ENCODE data around the gene PHF20. TPM values are rescaled to one million over a fixed set of nuclear protein-coding genes. Genes with fewer than 3 reads are reported as not detected.

The PHF20 gene
- total and polyA plus RNA-seq, 2 of the 13 experiments (the other 11 are each of a cell fraction or from before 2014, with no cell fraction given), result 22.8 to 34.1 TPM

- H2AFZ ChIP-seq (ENCODE audit: low read length), result no peak overlapping the region
- ChIA-PET POLR2A (interaction anchor here (0.7 kb wide), 1 partner anchor 352 kb away, joined by 3 read pairs; the partner anchor contains the start of gene CEP250), CTCF (ENCODE audit: low intra/inter-chr PET ratio, low total read pairs) (no interaction called here)
- no peak overlapping the region for H3K27ac ChIP-seq (ENCODE audit: extremely low read length, insufficient read depth, low read length)
- no peaks in the 10 kb centered on the region; the same call in 1 of the 2 replicates for H4K20me1 ChIP-seq (ENCODE audit: insufficient read depth, low read length)
- H3K9me3 ChIP-seq (ENCODE audit: low read length), result no peaks in the 10 kb centered on the region
- no peaks in the 10 kb centered on the region for H3K27me3 ChIP-seq (ENCODE audit: control insufficient read depth in 1 of 2, insufficient read depth in 2 of 2, low read length in 2 of 2)
- H3K36me3 ChIP-seq (replicated peaks in 1 of 2; ENCODE audit: control insufficient read depth in 1 of 2, insufficient read depth in 2 of 2, low read length in 2 of 2), result peaks cover 12 to 22% of the 10 kb centered on the region in 2 experiments; a peak in 4 of 5 replicates
- no peak overlapping the region for H3K9ac ChIP-seq (ENCODE audit: insufficient read depth, low read depth, low read length)
- H3K4me1 ChIP-seq (ENCODE audit: insufficient read depth, low read length), result peaks cover 12% of the 10 kb centered on the region
- intact Hi-C loops (cut with micrococcal nuclease; ENCODE audit: unreplicated experiment), result no loop called here
- WGBS (ENCODE audit: low lambda C conversion rate), result 94% methylated on average over 2 of the region's 2 CpGs
- ATAC-seq (no peak), FAIRE-seq (peak; percentile 37), DNase-seq (ENCODE audit: low spot score) (no peak)
- H3K79me2 ChIP-seq (ENCODE audit: insufficient read depth, low read length), result peaks cover 5% of the 10 kb centered on the region
- TF ChIP-seq ZBTB44 (CRISPR knock-in tag; IDR thresholded peaks at IDR 0.05), result no peak
- TF ChIP-seq U2AF1 (optimal IDR thresholded peaks at IDR 0.05; ENCODE audit: low read depth, low read length), result no peak
- TF ChIP-seq ZSCAN5A (CRISPR knock-in tag; IDR thresholded peaks at IDR 0.05; ENCODE audit: borderline replicate concordance), result no peak
- no peak for TF ChIP-seq RFXANK (CRISPR knock-in tag; IDR thresholded peaks at IDR 0.05)
- TF ChIP-seq SIX1 (CRISPR knock-in tag; IDR thresholded peaks at IDR 0.05; ENCODE audit: borderline replicate concordance), result no peak
- TF ChIP-seq ZNF253 (CRISPR knock-in tag; IDR thresholded peaks at IDR 0.05; ENCODE audit: borderline replicate concordance), result no peak
- peak; percentile 91 for TF ChIP-seq SRSF9 (IDR thresholded peaks at IDR 0.05; ENCODE audit: borderline replicate concordance, insufficient read depth, low read depth, low read length, poor library complexity, severe bottlenecking)
- no peak for TF ChIP-seq MAZ (IDR thresholded peaks at IDR 0.05; ENCODE audit: borderline replicate concordance, low read depth, low read length)
- no peak for TF ChIP-seq MAZ (CRISPR knock-in tag; IDR thresholded peaks at IDR 0.05; ENCODE audit: low read depth)
- TF ChIP-seq MLLT10 (CRISPR knock-in tag; IDR thresholded peaks at IDR 0.05), result no peak
- no peak for TF ChIP-seq MTA1 (CRISPR knock-in tag; IDR thresholded peaks at IDR 0.05; ENCODE audit: borderline replicate concordance)
- TF ChIP-seq TBP (CRISPR knock-in tag; IDR thresholded peaks at IDR 0.05), result no peak
- peak; percentile 91 for TF ChIP-seq HNRNPK (IDR thresholded peaks at IDR 0.05; ENCODE audit: low read depth, low read length, poor library complexity, severe bottlenecking)
- TF ChIP-seq MTF1 (CRISPR knock-in tag; IDR thresholded peaks at IDR 0.05), result no peak
- H3K4me3 ChIP-seq (replicated peaks in 1 of 3; ENCODE audit: insufficient read depth in 1 of 3, low read depth in 2 of 3, low read length in 3 of 3), result no peak overlapping the region
- BruUV-seq (replicated peaks), result TSS peak; percentile 40
- in situ Hi-C loops (cut with HindIII; ENCODE audit: extremely low pct_ligation_motif_present, low pct_unique_long_range_greater_than_20kb), result no loop called here
- no peak overlapping the region for H3K4me2 ChIP-seq (ENCODE audit: low read depth, low read length)
Observed at GRCh38 chr20:35807877-35808276, 36.1 kb downstream of the PHF20 start.
